ENCODE measurements around the gene BTF3L4. TPM values are rescaled to one million over a fixed set of nuclear protein-coding genes. Genes with fewer than 3 reads are reported as not detected.
"Not testable (repeated sequence)": the region's sequence is repeated elsewhere in the genome, so short reads cannot be mapped to it uniquely, and the experiment has no call there.

BTF3L4 gene
- total RNA-seq, result 46.1 and 104 TPM in 2 replicates

- peak; percentile 81 for DNase-seq (ENCODE audit: low read depth)
These were observed at the start of gene BTF3L4 for GRCh38 chr1:52056163-52056936. Gene BTF3L4, plus strand, starts transcription at chr1:52056295. Its CDS starts 3,553 bp downstream, at chr1:52059848.

- DNase-seq (ENCODE audit: low read depth), result peak; percentile 29
These were observed 48.7 kb upstream of the BTF3L4 start for GRCh38 chr1:52007215-52008002.

GRCh38 chr1:52008071-52008809 is 47.9 kb upstream of the BTF3L4 start:
- DNase-seq (ENCODE audit: low read depth), result no peak

GRCh38 chr1:52022133-52022532 is 34.0 kb upstream of the BTF3L4 start:
- DNase-seq (ENCODE audit: low read depth), result no peak

- DNase-seq (ENCODE audit: low read depth), result no peak
These were observed 29.8 kb upstream of the BTF3L4 start for GRCh38 chr1:52026278-52026677.

GRCh38 chr1:52028328-52028727 is 27.8 kb upstream of the BTF3L4 start:
- DNase-seq (ENCODE audit: low read depth), result peak; percentile 6

- not testable (repeated sequence) for DNase-seq (ENCODE audit: low read depth)
These were observed 27.3 kb upstream of the BTF3L4 start for GRCh38 chr1:52028839-52029238.

GRCh38 chr1:52032124-52032784 is 23.8 kb upstream of the BTF3L4 start:
- no peak for DNase-seq (ENCODE audit: low read depth)

- DNase-seq (ENCODE audit: low read depth), result peak; percentile 32
These were observed 23.3 kb upstream of the BTF3L4 start for GRCh38 chr1:52032785-52033131.

- DNase-seq (ENCODE audit: low read depth), result peak; percentile 87
These were observed 22.7 kb upstream of the BTF3L4 start, which contains the start of gene KTI12 for GRCh38 chr1:52033190-52034049. Gene KTI12, minus strand, starts transcription at chr1:52033810. Its CDS starts 49 bp downstream, at chr1:52033761.

GRCh38 chr1:52034050-52034384 is 22.1 kb upstream of the BTF3L4 start:
- no peak for DNase-seq (ENCODE audit: low read depth)

- DNase-seq (ENCODE audit: low read depth), result peak; percentile 61
These were observed 18.7 kb upstream of the BTF3L4 start for GRCh38 chr1:52037402-52037814.

GRCh38 chr1:52037909-52038308 is 18.2 kb upstream of the BTF3L4 start:
- DNase-seq (ENCODE audit: low read depth), result no peak

GRCh38 chr1:52041551-52042185 is 14.4 kb upstream of the BTF3L4 start:
- DNase-seq (ENCODE audit: low read depth), result no peak

- no peak for DNase-seq (ENCODE audit: low read depth)
These were observed 10.9 kb upstream of the BTF3L4 start for GRCh38 chr1:52045236-52045635.

GRCh38 chr1:52045666-52046195 is 10.4 kb upstream of the BTF3L4 start:
- not testable (repeated sequence) for DNase-seq (ENCODE audit: low read depth)

- DNase-seq (ENCODE audit: low read depth), result not testable (repeated sequence)
These were observed 6.8 kb upstream of the BTF3L4 start for GRCh38 chr1:52049337-52049736.

GRCh38 chr1:52053862-52054261 is 2.2 kb upstream of the BTF3L4 start:
- DNase-seq (ENCODE audit: low read depth), result no peak

- DNase-seq (ENCODE audit: low read depth), result no peak
These were observed 1.5 kb upstream of the BTF3L4 start for GRCh38 chr1:52054496-52055065.

All from renal cortical epithelial cell (primary cell).